ENCODE data around the gene MPPED2.

GRCh38 chr11:30505603-30506002 lies 80.5 kb downstream of the MPPED2 start:
- TF ChIP-seq FOXM1 (IDR thresholded peaks at IDR 0.05; ENCODE audit: borderline replicate concordance) (no peak), SUZ12 (IDR thresholded peaks at IDR 0.05) (no peak), LEF1 (IDR thresholded peaks at IDR 0.05; ENCODE audit: borderline replicate concordance) (no peak), HDGF (IDR thresholded peaks at IDR 0.05; ENCODE audit: borderline replicate concordance) (no peak), ZNF384 (IDR thresholded peaks at IDR 0.05) (no peak)
